WTC11 (cell line): ENCODE data around the gene MUC4. TPM values are rescaled to one million over a fixed set of nuclear protein-coding genes. Genes with fewer than 3 reads are reported as not detected.
A peak's percentile ranks its signal among the peaks of the same experiment; 100 is the strongest.

Source experiments
- ATAC-seq: fragments of 200-7000 bp; cut with Tn5 transposase; 2 replicates; pipeline ENCODE4 v1.10.0; 2021; ENCODE audit warnings: mild to moderate bottlenecking, moderate library complexity
- CTCF ChIA-PET: fragments of 300-600 bp; sonication (Branson Sonifier 250); formaldehyde crosslinking; loops from one replicate; lab custom pipeline; 2021; ENCODE audit warnings: antibody characterized with exemption; lab: Charles Lee
- POLR2A ChIA-PET: fragments of 350-600 bp; sonication (Branson Sonifier 250); formaldehyde crosslinking; loops from one replicate; lab custom pipeline; 2021; ENCODE audit warnings: antibody characterized with exemption; lab: Charles Lee
- DNase-seq: peaks from one replicate; pipeline ENCODE4 v3.0.0; 2021; ENCODE audit warnings: low spot score
- H3K27ac Mint-ChIP-seq: 2 replicates; pipeline ENCODE4 v1.8.0; 2021; ENCODE audit warnings: mixed read lengths
- H3K27me3 Mint-ChIP-seq: 2 replicates; pipeline ENCODE4 v1.8.0; 2021; ENCODE audit warnings: low read depth, mild to moderate bottlenecking, moderate library complexity, mixed read lengths
- H3K36me3 Mint-ChIP-seq: 2 replicates; pipeline ENCODE4 v1.8.0; 2021; ENCODE audit warnings: mixed read lengths
- H3K4me1 Mint-ChIP-seq: 2 replicates; pipeline ENCODE4 v1.8.0; 2022; ENCODE audit warnings: mixed read lengths
- H3K4me3 Mint-ChIP-seq: 2 replicates; pipeline ENCODE4 v1.8.0; 2021; ENCODE audit warnings: mild to moderate bottlenecking, moderate library complexity, mixed read lengths
- H3K9me3 Mint-ChIP-seq: 2 replicates; pipeline ENCODE4 v1.8.0; 2021; ENCODE audit warnings: mixed read lengths
- AFF4 ChIP-seq: sonication (generic); formaldehyde crosslinking; IDR thresholded peaks from 2 replicates; pipeline ENCODE4 v1.8.1; 2023; ENCODE audit warnings: mild to moderate bottlenecking, missing genetic modification reagents, borderline replicate concordance
- ATF1 ChIP-seq: sonication (generic); formaldehyde crosslinking; IDR thresholded peaks from 2 replicates; pipeline ENCODE4 v1.8.1; 2023; ENCODE audit warnings: mild to moderate bottlenecking, moderate library complexity, missing genetic modification reagents
- CREB1 ChIP-seq: sonication (generic); formaldehyde crosslinking; IDR thresholded peaks from 2 replicates; pipeline ENCODE4 v1.8.0; 2023; ENCODE audit warnings: mild to moderate bottlenecking, missing genetic modification reagents
- CTCF ChIP-seq: fragments of 200-600 bp; IDR thresholded peaks from 2 replicates; pipeline ENCODE4 v1.8.0; 2022; ENCODE audit warnings: antibody characterized with exemption
- E2F4 ChIP-seq: sonication (generic); formaldehyde crosslinking; IDR thresholded peaks from 2 replicates; pipeline ENCODE4 v1.8.1; 2022; ENCODE audit warnings: low read depth, mild to moderate bottlenecking, moderate library complexity, missing genetic modification reagents, borderline replicate concordance
- IRF1 ChIP-seq: sonication (generic); formaldehyde crosslinking; IDR thresholded peaks from 2 replicates; pipeline ENCODE4 v1.8.0; 2023; ENCODE audit warnings: missing genetic modification reagents
- NFYB ChIP-seq: sonication (generic); formaldehyde crosslinking; conservative IDR thresholded peaks from 2 replicates; pipeline ENCODE4 v1.8.0; 2022; ENCODE audit warnings: low read depth, missing genetic modification reagents
- NR3C1 ChIP-seq: sonication (generic); formaldehyde crosslinking; conservative IDR thresholded peaks from 2 replicates; pipeline ENCODE4 v1.8.1; 2023; ENCODE audit warnings: low read depth, mild to moderate bottlenecking, missing genetic modification reagents
- PREB ChIP-seq: sonication (generic); formaldehyde crosslinking; IDR thresholded peaks from 2 replicates; pipeline ENCODE4 v1.8.1; 2022; ENCODE audit warnings: mild to moderate bottlenecking, missing genetic modification reagents, moderate library complexity, borderline replicate concordance
- STAT6 ChIP-seq: sonication (generic); formaldehyde crosslinking; conservative IDR thresholded peaks from 2 replicates; pipeline ENCODE4 v1.8.1; 2023; ENCODE audit warnings: mild to moderate bottlenecking, low read depth, missing genetic modification reagents, moderate library complexity
- TEAD4 ChIP-seq: sonication (generic); formaldehyde crosslinking; IDR thresholded peaks from 2 replicates; pipeline ENCODE4 v1.8.0; 2022; ENCODE audit warnings: mild to moderate bottlenecking, missing genetic modification reagents
- USF2 ChIP-seq: sonication (generic); formaldehyde crosslinking; IDR thresholded peaks from 2 replicates; pipeline ENCODE4 v1.8.1; 2023; ENCODE audit warnings: mild to moderate bottlenecking, missing genetic modification reagents, moderate library complexity
- ZNF423 ChIP-seq: fragments of 250-450 bp; sonication (Bioruptor Pico); IDR thresholded peaks from 2 replicates; pipeline ENCODE4 v2.1.2; 2022; ENCODE audit warnings: mild to moderate bottlenecking, moderate library complexity
- ZSCAN18 ChIP-seq: fragments of 250-450 bp; sonication (Bioruptor Pico); IDR thresholded peaks from 2 replicates; pipeline ENCODE4 v2.1.2; 2022; ENCODE audit warnings: mild to moderate bottlenecking, moderate library complexity
- total RNA-seq: library from RNA; stranded (reverse); gene quantifications from 3 replicates; pipeline ENCODE4 v1.2.3, GENCODE V29; 2021

The MUC4 gene
- total RNA-seq, 1 experiment from 2014 or later = 2.1 TPM

- TF ChIP-seq STAT6 (CRISPR knock-in tag) (no peak), PREB (CRISPR knock-in tag) (no peak)
These were observed 33.8 kb downstream of the MUC4 start (continued) for GRCh38 chr3:195777975-195778374.

- TF ChIP-seq CREB1 = no peak
- TF ChIP-seq IRF1 (CRISPR knock-in tag) = no peak
- TF ChIP-seq TEAD4 (CRISPR knock-in tag) = no peak
- peak; percentile 53; the same call in 1 of the 2 replicates for TF ChIP-seq CTCF
- TF ChIP-seq ZSCAN18 (CRISPR knock-in tag) = no peak
- TF ChIP-seq USF2 (CRISPR knock-in tag) = no peak
- POLR2A ChIA-PET = no interaction called here
- CTCF ChIA-PET = interaction anchor here (0.6 to 1.0 kb wide), 3 partner anchors 31 to 216 kb away, joined by 3 read pairs; no protein-coding TSS in a partner anchor
- Mint-ChIP-seq H3K4me1 (no peaks in the 10 kb centered on the region), H3K27ac (no peak overlapping the region), H3K4me3 (no peak overlapping the region), H3K27me3 (no peaks in the 10 kb centered on the region), H3K9me3 (peaks cover 12% of the 10 kb centered on the region), H3K36me3 (peaks cover 11% of the 10 kb centered on the region; the same call in 1 of the 2 replicates)
- peak; percentile 80 for DNase-seq
- ATAC-seq = peak; percentile 86
These were observed 36.8 kb downstream of the MUC4 start for GRCh38 chr3:195774917-195775316.

- DNase-seq (no peak), ATAC-seq (peak; percentile 59)
- peaks cover 2% of the 10 kb centered on the region; the same call in 1 of the 2 replicates for H3K36me3 Mint-ChIP-seq
- ChIA-PET CTCF (interaction anchor here (0.6 to 1.0 kb wide), 3 partner anchors 32 to 215 kb away, joined by 3 read pairs; no protein-coding TSS in a partner anchor), POLR2A (no interaction called here)
- H3K4me3 Mint-ChIP-seq = no peak overlapping the region
- no peak overlapping the region for H3K27ac Mint-ChIP-seq
- no peaks in the 10 kb centered on the region for H3K4me1 Mint-ChIP-seq
- H3K9me3 Mint-ChIP-seq = peaks cover 4% of the 10 kb centered on the region
- H3K27me3 Mint-ChIP-seq = no peaks in the 10 kb centered on the region
- TF ChIP-seq NFYB (CRISPR knock-in tag) (no peak), E2F4 (CRISPR knock-in tag) (no peak), ZNF423 (no peak), PREB (CRISPR knock-in tag) (no peak), NR3C1 (CRISPR knock-in tag) (no peak), ATF1 (CRISPR knock-in tag) (no peak), AFF4 (no peak)
These were observed 37.7 kb downstream of the MUC4 start for GRCh38 chr3:195773956-195774537.
